DMS 273 treated with DMSO at 0.1 percent for 48 hours (cell line): Measurements from ENCODE around the gene SIT1.

Experiments
- DNase-seq: peaks from one replicate; lab custom pipeline; 2025; lab: John Stamatoyannopoulos, UW

SIT1 gene

GRCh38 chr9:35605351-35606137 is 45.2 kb downstream of the SIT1 start:
- no peak for DNase-seq

DNA sequence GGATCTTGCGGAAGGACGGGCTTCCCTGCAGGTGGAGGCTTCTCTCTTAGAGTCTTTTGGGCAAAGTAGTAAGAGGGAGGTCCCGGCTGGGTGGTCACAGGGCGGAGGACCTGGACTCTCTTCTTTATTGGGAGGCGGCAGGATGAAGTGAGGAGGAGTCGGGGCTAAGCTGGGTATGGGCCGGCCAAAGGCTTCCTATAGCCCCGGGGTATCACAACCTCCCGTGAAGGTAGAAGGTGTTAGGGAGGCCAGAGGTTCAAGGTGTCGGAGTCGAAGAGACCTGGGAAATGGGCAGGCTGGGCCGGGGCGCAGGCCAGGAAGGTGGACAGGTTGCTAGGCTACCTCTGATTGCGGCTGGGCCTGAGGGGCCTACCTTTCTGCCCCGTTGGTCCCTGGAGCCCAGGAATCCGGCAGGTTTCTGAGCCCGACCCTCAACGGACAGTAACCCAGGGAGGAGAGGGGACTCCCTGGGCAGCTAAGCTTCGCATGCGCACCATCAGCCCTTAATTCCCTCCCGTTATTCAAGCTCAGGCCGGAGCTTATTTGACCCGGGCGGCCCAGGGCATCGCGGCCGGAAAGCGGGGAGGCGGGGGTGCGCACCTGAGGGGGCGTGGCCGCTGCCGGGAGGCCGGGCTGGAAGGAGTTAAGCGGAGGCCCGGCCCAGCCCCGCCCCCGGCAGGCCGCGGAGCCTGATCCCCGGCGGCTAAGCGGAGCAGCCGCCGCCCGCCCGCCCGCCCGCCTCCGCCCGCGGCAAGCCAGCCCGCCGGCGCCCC is 46.0 kb downstream of the SIT1 start, which contains the start of gene TESK1:
Gene TESK1 (plus strand): TSS at position 685 of the 773 bp plus-strand sequence. CDS start 358 bp downstream, outside the sequence.
- no peak for DNase-seq

- peak; percentile 96 for DNase-seq
These were observed 46.6 kb downstream of the SIT1 start for GRCh38 chr9:35603986-35604577.

DNA sequence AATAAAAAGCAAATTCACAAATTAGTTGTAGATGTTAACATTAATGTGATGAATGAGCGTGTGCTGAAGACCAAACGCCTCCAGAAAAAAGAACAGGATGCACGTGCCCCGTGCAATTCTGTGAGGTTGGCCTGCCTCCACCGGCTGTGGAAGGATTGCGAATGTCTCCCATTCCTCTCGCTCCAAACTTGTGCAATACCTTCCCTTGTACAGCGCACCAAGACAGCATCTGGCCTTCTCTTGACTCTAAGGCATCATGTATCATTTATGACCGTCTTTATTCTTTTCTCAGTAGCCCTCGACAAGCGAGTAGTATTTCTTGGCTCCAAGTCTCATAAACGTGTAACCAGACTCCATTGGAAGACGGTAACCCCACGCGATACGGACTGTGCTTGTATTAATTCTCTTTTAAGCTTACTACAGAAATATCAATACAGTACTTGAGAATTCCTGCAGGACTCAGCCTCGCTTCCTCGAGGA is 47.2 kb downstream of the SIT1 start:
- DNase-seq = no peak

DNA sequence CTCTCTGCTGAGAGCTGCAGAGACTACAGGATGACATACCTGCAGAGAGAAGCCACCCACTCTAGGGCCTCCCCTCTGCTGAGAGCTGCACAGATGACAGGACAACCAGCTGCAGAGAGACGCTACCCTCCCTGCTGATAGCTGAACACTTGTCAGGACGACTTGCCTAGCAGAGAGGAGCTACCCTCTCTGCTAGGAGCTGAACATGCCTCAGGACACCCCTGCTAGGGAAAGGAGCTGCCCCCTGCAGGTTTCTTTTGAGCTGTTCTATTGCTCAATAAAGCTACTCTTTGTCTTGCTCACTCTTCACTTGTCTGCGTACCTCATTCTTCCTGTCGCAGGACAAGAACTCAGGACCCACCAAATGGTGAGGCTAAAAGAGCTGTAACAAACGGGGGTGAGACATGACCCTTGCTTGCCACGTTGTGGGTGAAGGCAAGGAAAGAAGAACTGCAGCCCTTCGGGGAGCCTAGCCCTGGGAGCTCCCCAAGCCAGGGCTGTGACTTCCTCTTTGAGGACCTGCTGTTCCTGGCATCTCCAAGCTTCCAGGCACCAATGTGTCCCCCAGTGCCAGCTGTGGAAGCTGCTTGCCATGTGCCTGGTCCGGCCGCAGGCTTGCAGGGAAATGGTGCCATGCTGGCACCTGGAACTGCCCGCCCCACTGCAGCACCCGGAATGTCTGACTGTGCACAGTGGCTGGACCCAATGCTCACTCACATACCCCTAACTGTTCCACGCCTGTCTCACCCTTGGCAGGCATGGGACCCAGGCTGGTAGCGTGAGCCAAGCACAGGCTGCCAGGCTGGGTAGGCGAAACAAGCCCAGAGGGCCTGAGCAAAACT is 50.7 kb downstream of the SIT1 start:
- no peak for DNase-seq
